ENCODE measurements around the gene SCFD2. TPM values are rescaled to one million over a fixed set of nuclear protein-coding genes. Genes with fewer than 3 reads are reported as not detected.
"Not testable (repeated sequence)": the region's sequence is repeated elsewhere in the genome, so short reads cannot be mapped to it uniquely, and the experiment has no call there.

The SCFD2 gene
- total RNA-seq = 10 to 100 TPM in 3 of 4 donors, 1 to 10 TPM in 1; 8.9 to 16.0 (median 14.8) TPM

DNA sequence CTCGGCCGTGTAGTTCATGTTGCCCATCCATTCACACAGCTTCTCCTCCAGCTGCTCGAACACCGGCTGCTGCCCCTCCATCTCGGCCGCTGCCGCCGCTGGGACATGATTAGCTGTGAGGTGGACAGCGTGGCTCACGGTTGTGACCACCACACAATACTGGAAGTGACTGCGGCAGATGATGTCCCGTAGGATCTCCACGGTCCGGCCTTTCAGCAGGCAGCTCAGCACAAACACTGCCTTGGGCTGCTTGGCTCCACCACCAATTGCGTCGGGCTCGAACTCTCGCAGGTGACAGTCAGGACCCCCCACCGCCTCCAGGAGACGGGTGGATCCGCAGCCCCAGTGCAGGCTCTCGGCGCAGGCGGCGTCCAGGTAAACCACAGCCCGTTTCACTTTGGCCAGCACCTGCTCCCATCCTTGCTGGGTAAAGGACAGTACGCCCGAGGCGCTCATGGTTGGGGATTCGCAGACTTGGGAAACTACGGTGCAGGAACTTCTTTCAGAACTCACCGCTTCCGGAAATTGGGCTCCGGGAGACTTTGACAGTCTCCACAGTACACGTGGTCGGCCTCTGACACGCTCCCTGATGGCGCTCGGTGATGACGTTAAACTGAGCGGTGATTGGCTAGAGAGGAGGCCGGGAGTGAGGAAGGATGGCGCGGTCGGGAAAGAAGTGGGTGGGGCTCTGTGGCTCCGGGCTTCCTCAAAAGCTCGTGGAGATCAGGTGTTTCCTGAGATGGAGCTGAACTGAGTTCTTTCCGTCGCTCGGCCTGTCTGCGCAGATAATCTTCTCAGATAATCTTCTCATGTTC is at the start of gene SCFD2:
Gene SCFD2 (minus strand): TSS at position 576 of the 815 bp plus-strand sequence.
- no peaks in the 10 kb centered on the region for H3K9me3 ChIP-seq
- TF ChIP-seq, protein P1, sequence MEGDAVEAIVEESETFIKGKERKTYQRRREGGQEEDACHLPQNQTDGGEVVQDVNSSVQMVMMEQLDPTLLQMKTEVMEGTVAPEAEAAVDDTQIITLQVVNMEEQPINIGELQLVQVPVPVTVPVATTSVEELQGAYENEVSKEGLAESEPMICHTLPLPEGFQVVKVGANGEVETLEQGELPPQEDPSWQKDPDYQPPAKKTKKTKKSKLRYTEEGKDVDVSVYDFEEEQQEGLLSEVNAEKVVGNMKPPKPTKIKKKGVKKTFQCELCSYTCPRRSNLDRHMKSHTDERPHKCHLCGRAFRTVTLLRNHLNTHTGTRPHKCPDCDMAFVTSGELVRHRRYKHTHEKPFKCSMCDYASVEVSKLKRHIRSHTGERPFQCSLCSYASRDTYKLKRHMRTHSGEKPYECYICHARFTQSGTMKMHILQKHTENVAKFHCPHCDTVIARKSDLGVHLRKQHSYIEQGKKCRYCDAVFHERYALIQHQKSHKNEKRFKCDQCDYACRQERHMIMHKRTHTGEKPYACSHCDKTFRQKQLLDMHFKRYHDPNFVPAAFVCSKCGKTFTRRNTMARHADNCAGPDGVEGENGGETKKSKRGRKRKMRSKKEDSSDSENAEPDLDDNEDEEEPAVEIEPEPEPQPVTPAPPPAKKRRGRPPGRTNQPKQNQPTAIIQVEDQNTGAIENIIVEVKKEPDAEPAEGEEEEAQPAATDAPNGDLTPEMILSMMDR (IDR thresholded peaks at IDR 0.05 in 4 of 5, conservative IDR thresholded peaks at IDR 0.05 in 1 of 5) = no peak
- peak; percentile 22 to 51 for TF ChIP-seq POLR2A (IDR thresholded peaks at IDR 0.05)
- peak within 1 kb of the TSS; percentile 56 to 78 (median 68) for H3K27ac ChIP-seq
- ATAC-seq = peak; percentile 100
- in situ Hi-C loops (cut with MboI; ENCODE audit: low sequenced_read_pairs in 4 of 4) = loop anchor here in 1 of 4 donors (25.0 kb wide), 2 partner anchors 353 to 872 kb away; partner anchors contain the start of gene PDGFRA
- H3K4me3 ChIP-seq = peak within 1 kb of the TSS; percentile 64 to 98 (median 88)
- peaks cover 16 to 23% of the 10 kb centered on the region in 2 donors for H3K4me1 ChIP-seq
- intact Hi-C loops (cut with DNase I; ENCODE audit: low total_unique reads) = loop anchor here (1.0 to 10.0 kb wide), 3 partner anchors 12 to 1521 kb away; partner anchors contain the start of genes DCUN1D4 and FIP1L1
- H3K27me3 ChIP-seq = peaks cover 2 to 13% (median 5%) of the 10 kb centered on the region in 3 donors
- H3K36me3 ChIP-seq = no peaks in the 10 kb centered on the region
- peak; percentile 96 for DNase-seq

DNA sequence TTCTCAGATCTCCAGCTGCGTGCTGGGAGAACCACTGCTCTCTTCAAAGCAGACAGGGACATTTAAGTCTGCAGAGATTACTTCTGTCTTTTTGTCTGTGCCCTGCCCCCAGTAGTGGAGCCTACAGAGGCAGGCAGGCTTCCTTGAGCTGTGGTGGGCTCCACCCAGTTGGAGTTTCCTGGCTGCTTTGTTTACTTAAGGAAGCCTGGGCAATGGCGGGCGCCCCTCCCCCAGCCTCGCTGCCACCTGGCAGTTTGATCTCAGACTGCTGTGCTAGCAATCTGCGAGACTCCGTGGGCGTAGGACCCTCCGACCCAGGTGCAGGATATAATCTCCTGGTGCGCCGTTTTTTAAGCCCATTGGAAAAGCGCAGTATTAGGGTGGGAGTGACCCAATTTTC is 43.6 kb upstream of the SCFD2 start:
- H3K27me3 ChIP-seq; H3K4me3 ChIP-seq; H3K36me3 ChIP-seq; H3K4me1 ChIP-seq; ATAC-seq; DNase-seq; H3K9me3 ChIP-seq; intact Hi-C loops (cut with DNase I; ENCODE audit: low total_unique reads); H3K27ac ChIP-seq; in situ Hi-C loops (cut with MboI; ENCODE audit: low sequenced_read_pairs in 4 of 4): not testable (repeated sequence)

DNA sequence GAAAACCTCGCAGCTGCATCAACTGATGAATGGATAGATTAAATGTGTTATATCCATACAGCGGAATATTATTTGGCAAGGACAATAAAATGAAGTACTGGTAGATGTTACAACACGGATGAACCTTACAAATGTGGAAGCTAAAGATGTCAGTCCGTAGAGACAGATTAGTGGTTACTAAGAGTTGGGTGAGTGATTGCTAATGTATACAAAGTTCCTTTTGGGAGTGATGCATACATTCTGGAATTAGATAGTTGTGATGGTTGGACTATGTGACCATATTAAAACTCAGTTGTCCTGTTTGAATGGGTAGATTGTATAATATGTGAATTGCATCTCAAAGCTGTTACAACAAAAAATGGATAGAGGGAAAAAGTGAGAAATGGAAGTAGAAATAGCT is 14.4 kb upstream of the SCFD2 start:
- intact Hi-C loops (cut with DNase I; ENCODE audit: low total_unique reads) (no loop called here), in situ Hi-C loops (cut with MboI; ENCODE audit: low sequenced_read_pairs in 4 of 4) (loop anchor here in 2 of 4 donors (25.0 kb wide), 3 partner anchors 368 to 857 kb away; partner anchors contain the start of genes PDGFRA (in 1 of the 2) and RASL11B (in 1 of the 2))
- Histone ChIP-seq H3K27ac (no peak overlapping the region), H3K4me1 (peaks cover 13% of the 10 kb centered on the region in 2 donors), H3K36me3 (peaks cover 0 to 26% of the 10 kb centered on the region in 2 donors), H3K4me3 (no peak overlapping the region), H3K9me3 (no peaks in the 10 kb centered on the region), H3K27me3 (no peaks in the 10 kb centered on the region)
- TF ChIP-seq POLR2A (IDR thresholded peaks at IDR 0.05) = no peak
- TF ChIP-seq, protein P1 (IDR thresholded peaks at IDR 0.05 in 4 of 5, conservative IDR thresholded peaks at IDR 0.05 in 1 of 5) = no peak
- ATAC-seq = no peak
- DNase-seq = no peak

DNA sequence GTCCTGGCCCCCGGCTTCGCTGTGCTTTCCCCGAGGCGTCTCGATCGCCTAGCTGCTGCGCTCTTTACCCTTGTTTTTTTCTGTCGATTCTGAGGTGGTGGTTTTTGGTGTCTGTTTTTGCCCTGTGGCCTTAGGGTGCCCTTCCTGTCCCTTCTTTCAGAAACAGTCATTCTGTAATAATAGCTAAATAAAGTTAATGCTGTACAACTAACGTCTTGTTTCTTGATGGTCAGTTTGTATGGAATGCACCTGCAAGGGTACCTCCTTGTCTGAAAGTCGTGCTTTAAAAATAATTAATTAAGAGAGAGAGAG is 12.3 kb upstream of the SCFD2 start:
- Histone ChIP-seq H3K27ac (peak overlapping the region; percentile 85 to 87 (median 85)), H3K36me3 (peaks cover 0 to 9% of the 10 kb centered on the region in 2 donors), H3K4me1 (peaks cover 13% of the 10 kb centered on the region in 2 donors), H3K4me3 (peak overlapping the region; percentile 84 to 93 (median 90)), H3K27me3 (peaks cover 0 to 2% (median 0%) of the 10 kb centered on the region in 3 donors), H3K9me3 (no peaks in the 10 kb centered on the region)
- TF ChIP-seq POLR2A (IDR thresholded peaks at IDR 0.05) = no peak
- TF ChIP-seq, protein P1 (IDR thresholded peaks at IDR 0.05 in 4 of 5, conservative IDR thresholded peaks at IDR 0.05 in 1 of 5) = no peak
- intact Hi-C loops (cut with DNase I; ENCODE audit: low total_unique reads) (loop anchor here (5.0 to 10.0 kb wide), 2 partner anchors 527 to 684 kb away; partner anchors contain the start of gene CHIC2), in situ Hi-C loops (cut with MboI; ENCODE audit: low sequenced_read_pairs in 4 of 4) (loop anchor here in 2 of 4 donors (25.0 kb wide), 3 partner anchors 366 to 859 kb away; partner anchors contain the start of genes PDGFRA (in 1 of the 2) and RASL11B (in 1 of the 2))
- ATAC-seq (no peak), DNase-seq (no peak)
